RWPE2 (cell line): ENCODE results near the gene STRBP.

ENCODE experiments used
- ATAC-seq: fragments of 200-7000 bp; cut with Tn5 transposase; 3 replicates; pipeline ENCODE4 v1.9.1; 2021; ENCODE audit warnings: low read depth
- DNase-seq: peaks from one replicate; pipeline ENCODE4 v3.0.0-alpha.2; 2020; ENCODE audit warnings: low spot score
- H3K27ac ChIP-seq: fragments of 450-650 bp; 2 replicates; pipeline ENCODE4 v1.5.1; 2017; ENCODE audit warnings: mild to moderate bottlenecking; ENCODE audit not compliant: poor library complexity, severe bottlenecking
- H3K27me3 ChIP-seq: fragments of 250-450 bp; sonication (Bioruptor Pico); 2 replicates; pipeline ENCODE4 v1.5.1; 2021; ENCODE audit warnings: mild to moderate bottlenecking, moderate library complexity; ENCODE audit not compliant: insufficient read depth, poor library complexity, severe bottlenecking
- H3K36me3 ChIP-seq: fragments of 250-450 bp; sonication (Bioruptor Pico); 2 replicates; pipeline ENCODE4 v1.5.1; 2020; ENCODE audit warnings: low read depth, mild to moderate bottlenecking, moderate library complexity
- H3K4me1 ChIP-seq: fragments of 250-450 bp; sonication (Bioruptor Pico); 2 replicates; pipeline ENCODE4 v1.5.1; 2021; ENCODE audit warnings: mild to moderate bottlenecking, moderate library complexity; ENCODE audit not compliant: insufficient read depth, poor library complexity, severe bottlenecking
- H3K4me3 ChIP-seq: fragments of 250-450 bp; sonication (Bioruptor Pico); 2 replicates; pipeline ENCODE4 v1.5.1; 2021; ENCODE audit warnings: mild to moderate bottlenecking, moderate library complexity; ENCODE audit not compliant: severe bottlenecking
- H3K9me3 ChIP-seq: fragments of 250-450 bp; sonication (Bioruptor Pico); 2 replicates; pipeline ENCODE4 v1.5.1; 2021; ENCODE audit warnings: mild to moderate bottlenecking, moderate library complexity; ENCODE audit not compliant: severe bottlenecking
- CTCF ChIP-seq: fragments of 450-650 bp; IDR thresholded peaks from one replicate; pipeline ENCODE4 v1.5.1; 2017; ENCODE audit warnings: mild to moderate bottlenecking, moderate library complexity; ENCODE audit not compliant: poor library complexity, severe bottlenecking

The STRBP gene

GRCh38 chr9:123112015-123112975 is 156.1 kb downstream of the STRBP start:
- Histone ChIP-seq H3K27ac (no peak overlapping the region), H3K4me1 (no peaks in the 10 kb centered on the region), H3K4me3 (no peak overlapping the region), H3K36me3 (peaks cover 4% of the 10 kb centered on the region), H3K27me3 (no peaks in the 10 kb centered on the region), H3K9me3 (no peaks in the 10 kb centered on the region)
- TF ChIP-seq CTCF, result no peak
- ATAC-seq (peak; percentile 78), DNase-seq (no peak)

GRCh38 chr9:123111427-123112014 is 156.9 kb downstream of the STRBP start:
- no peak overlapping the region for H3K4me3 ChIP-seq
- TF ChIP-seq CTCF, result no peak
- ATAC-seq (no peak), DNase-seq (no peak)
- no peaks in the 10 kb centered on the region for H3K27me3 ChIP-seq
- no peak overlapping the region for H3K27ac ChIP-seq
- H3K9me3 ChIP-seq, result no peaks in the 10 kb centered on the region
- no peaks in the 10 kb centered on the region for H3K4me1 ChIP-seq
- H3K36me3 ChIP-seq, result peaks cover 4% of the 10 kb centered on the region

GRCh38 chr9:123109540-123110279 is 158.7 kb downstream of the STRBP start:
- no peak overlapping the region for H3K4me3 ChIP-seq
- H3K27ac ChIP-seq, result no peak overlapping the region
- ATAC-seq, result no peak

GRCh38 chr9:123108976-123109375 is 159.4 kb downstream of the STRBP start:
- Histone ChIP-seq H3K4me1 (no peaks in the 10 kb centered on the region), H3K27me3 (no peaks in the 10 kb centered on the region), H3K36me3 (peaks cover 19% of the 10 kb centered on the region), H3K9me3 (no peaks in the 10 kb centered on the region), H3K27ac (no peak overlapping the region), H3K4me3 (no peak overlapping the region)
- no peak for ATAC-seq
- DNase-seq, result no peak
- TF ChIP-seq CTCF, result no peak

More at GRCh38 chr9:123109540-123110279, 158.7 kb downstream of the STRBP start:
- no peak for DNase-seq
- no peaks in the 10 kb centered on the region for H3K9me3 ChIP-seq
- H3K36me3 ChIP-seq, result peaks cover 11% of the 10 kb centered on the region
- H3K27me3 ChIP-seq, result no peaks in the 10 kb centered on the region
- H3K4me1 ChIP-seq, result no peaks in the 10 kb centered on the region
- TF ChIP-seq CTCF, result no peak
